ENCODE measurements around the gene ARPC5.

ARPC5 gene

GRCh38 chr1:183588827-183589226 is 46.8 kb downstream of the ARPC5 start:
- in situ Hi-C loops (cut with MboI; ENCODE audit: low sequenced_read_pairs) = no loop called here

- in situ Hi-C loops (cut with MboI; ENCODE audit: low sequenced_read_pairs) = no loop called here
These were observed 48.7 kb downstream of the ARPC5 start for GRCh38 chr1:183586926-183587325.

- in situ Hi-C loops (cut with MboI; ENCODE audit: low sequenced_read_pairs) = no loop called here
These were observed 49.1 kb downstream of the ARPC5 start for GRCh38 chr1:183586455-183586854.

GRCh38 chr1:183585038-183585437 is 50.5 kb downstream of the ARPC5 start:
- in situ Hi-C loops (cut with MboI; ENCODE audit: low sequenced_read_pairs) = no loop called here

- in situ Hi-C loops (cut with MboI; ENCODE audit: low sequenced_read_pairs) = no loop called here
These were observed 51.4 kb downstream of the ARPC5 start for GRCh38 chr1:183584147-183584546.

GRCh38 chr1:183583466-183583865 is 52.1 kb downstream of the ARPC5 start:
- in situ Hi-C loops (cut with MboI; ENCODE audit: low sequenced_read_pairs) = no loop called here

- in situ Hi-C loops (cut with MboI; ENCODE audit: low sequenced_read_pairs) = no loop called here
These were observed 53.4 kb downstream of the ARPC5 start for GRCh38 chr1:183582021-183582713.

GRCh38 chr1:183580281-183580682 is 55.3 kb downstream of the ARPC5 start:
- in situ Hi-C loops (cut with MboI; ENCODE audit: low sequenced_read_pairs) = no loop called here

GRCh38 chr1:183578856-183579255 is 56.7 kb downstream of the ARPC5 start:
- in situ Hi-C loops (cut with MboI; ENCODE audit: low sequenced_read_pairs) = no loop called here

- in situ Hi-C loops (cut with MboI; ENCODE audit: low sequenced_read_pairs) = no loop called here
These were observed 57.6 kb downstream of the ARPC5 start for GRCh38 chr1:183577897-183578465.

- in situ Hi-C loops (cut with MboI; ENCODE audit: low sequenced_read_pairs) = no loop called here
These were observed 59.0 kb downstream of the ARPC5 start for GRCh38 chr1:183576537-183576936.

GRCh38 chr1:183575606-183576005 is 60.0 kb downstream of the ARPC5 start:
- in situ Hi-C loops (cut with MboI; ENCODE audit: low sequenced_read_pairs) = no loop called here

- in situ Hi-C loops (cut with MboI; ENCODE audit: low sequenced_read_pairs) = no loop called here
These were observed 62.9 kb downstream of the ARPC5 start for GRCh38 chr1:183572721-183573120.

GRCh38 chr1:183571678-183572268 is 63.8 kb downstream of the ARPC5 start:
- in situ Hi-C loops (cut with MboI; ENCODE audit: low sequenced_read_pairs) = no loop called here

Data from hTERT RPE-1 (cell line).